Testis (tissue), 3 donors: Measurements from ENCODE around the gene ARL14EP. TPM values are rescaled to one million over a fixed set of nuclear protein-coding genes. Genes with fewer than 3 reads are reported as not detected.

Experiments
- DNase-seq: peaks from one replicate; pipeline ENCODE4 v3.0.0-alpha.2; 2019
- H3K27ac ChIP-seq, 2 donors: fragments of 200-600 bp; sonication (generic); one replicate each; pipeline ENCODE4 v1.5.1; 2019
- H3K27me3 ChIP-seq: fragments of 200-600 bp; sonication (generic); one replicate; pipeline ENCODE4 v1.5.1; 2019
- H3K36me3 ChIP-seq: fragments of 200-600 bp; sonication (generic); one replicate; pipeline ENCODE4 v1.5.1; 2017; ENCODE audit warnings: low read depth; ENCODE audit errors: missing control alignments
- H3K4me1 ChIP-seq: fragments of 200-600 bp; sonication (generic); one replicate; pipeline ENCODE4 v1.5.1; 2019
- H3K4me3 ChIP-seq, 2 donors: fragments of 200-600 bp; sonication (generic); one replicate each; pipeline ENCODE4 v1.5.1; 2017 to 2019
- H3K9me3 ChIP-seq: fragments of 200-600 bp; sonication (generic); one replicate; pipeline ENCODE4 v1.5.1; 2017
- POLR2A ChIP-seq: fragments of 450-650 bp; IDR thresholded peaks from one replicate; pipeline ENCODE4 v1.6.1; 2017; ENCODE audit warnings: antibody characterized with exemption, mild to moderate bottlenecking, moderate library complexity
- WGBS, 2 donors: methylation state at CpG; one replicate each; pipeline ENCODE4 v1.1.5; 2018; 5-methylcytosine and 5-hydroxymethylcytosine counted together
- intact Hi-C: fragments of 100-400 bp; cut with DNase I; formaldehyde crosslinking; loops from one replicate; pipeline ENCODE4 v1.15.1; 2023; ENCODE audit warnings: low total_unique reads
- polyA plus RNA-seq: library from polyadenylated mRNA; stranded (reverse); fragments of 350-450 nt; fragmentation: Illumina TruSeq; extraction: RNeasy Lipid Tissue Mini Kit (QIAGEN cat#74804); gene quantifications from one replicate; pipeline ENCODE4 v1.2.3, GENCODE V29; 2014; ENCODE audit warnings: low read depth, low replicate concordance; ENCODE audit not compliant: insufficient read depth
- total RNA-seq, 2 donors: library from RNA; depleted of rRNA; stranded (reverse); fragments of >200 nt; gene quantifications; one replicate each; pipeline ENCODE4 v1.2.3, GENCODE V29; 2016
- TF ChIP-seq, protein P1 (sequence below), 3 experiments: fragments of 450-650 bp in 2 of 3; fragments of 200-600 bp in 1 of 3; sonication (generic) in 1 of 3; IDR thresholded peaks; one replicate each; pipeline ENCODE4 v1.5.1; 2016 to 2019; ENCODE audit warnings: antibody characterized with exemption in 3 of 3, mild to moderate bottlenecking in 2 of 3, moderate library complexity in 1 of 3

The ARL14EP gene
- total and polyA plus RNA-seq, 3 donors from 2014 or later = 21.8 to 33.9 (median 25.1) TPM

DNA sequence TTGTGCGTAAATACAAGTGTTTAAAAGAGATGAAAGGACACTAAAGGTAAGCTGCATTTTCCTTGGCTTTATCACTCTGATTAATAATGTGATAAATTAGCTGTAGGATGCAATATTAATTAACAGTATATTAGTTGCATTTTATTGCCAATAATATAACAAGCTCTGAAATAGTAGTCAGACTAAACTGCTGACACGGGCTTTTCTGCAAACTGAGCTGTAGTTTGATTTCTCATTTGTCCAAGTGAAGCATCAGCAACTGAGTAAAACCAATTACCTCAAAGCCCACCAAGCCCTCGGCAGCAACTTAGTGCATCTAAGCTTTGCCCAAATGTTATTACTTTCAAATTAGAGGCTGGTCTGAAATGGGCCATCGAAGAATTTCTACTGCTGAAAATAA, 33.5 kb downstream of the ARL14EP start:
- TF ChIP-seq, protein P1, sequence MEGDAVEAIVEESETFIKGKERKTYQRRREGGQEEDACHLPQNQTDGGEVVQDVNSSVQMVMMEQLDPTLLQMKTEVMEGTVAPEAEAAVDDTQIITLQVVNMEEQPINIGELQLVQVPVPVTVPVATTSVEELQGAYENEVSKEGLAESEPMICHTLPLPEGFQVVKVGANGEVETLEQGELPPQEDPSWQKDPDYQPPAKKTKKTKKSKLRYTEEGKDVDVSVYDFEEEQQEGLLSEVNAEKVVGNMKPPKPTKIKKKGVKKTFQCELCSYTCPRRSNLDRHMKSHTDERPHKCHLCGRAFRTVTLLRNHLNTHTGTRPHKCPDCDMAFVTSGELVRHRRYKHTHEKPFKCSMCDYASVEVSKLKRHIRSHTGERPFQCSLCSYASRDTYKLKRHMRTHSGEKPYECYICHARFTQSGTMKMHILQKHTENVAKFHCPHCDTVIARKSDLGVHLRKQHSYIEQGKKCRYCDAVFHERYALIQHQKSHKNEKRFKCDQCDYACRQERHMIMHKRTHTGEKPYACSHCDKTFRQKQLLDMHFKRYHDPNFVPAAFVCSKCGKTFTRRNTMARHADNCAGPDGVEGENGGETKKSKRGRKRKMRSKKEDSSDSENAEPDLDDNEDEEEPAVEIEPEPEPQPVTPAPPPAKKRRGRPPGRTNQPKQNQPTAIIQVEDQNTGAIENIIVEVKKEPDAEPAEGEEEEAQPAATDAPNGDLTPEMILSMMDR (IDR thresholded peaks at IDR 0.05) = no peak
- no peak for TF ChIP-seq POLR2A
- Histone ChIP-seq H3K27ac (no peak overlapping the region), H3K4me1 (no peaks in the 10 kb centered on the region), H3K27me3 (no peaks in the 10 kb centered on the region), H3K36me3 (no peaks in the 10 kb centered on the region), H3K9me3 (no peaks in the 10 kb centered on the region), H3K4me3 (no peak overlapping the region)
- intact Hi-C loops = loop anchor here (10.0 kb wide), 1 partner anchor 498 kb away; no protein-coding TSS in a partner anchor
- 95 to 99% methylated on average over 4 of the region's 4 CpGs for WGBS, 2 donors
- DNase-seq = no peak

DNA sequence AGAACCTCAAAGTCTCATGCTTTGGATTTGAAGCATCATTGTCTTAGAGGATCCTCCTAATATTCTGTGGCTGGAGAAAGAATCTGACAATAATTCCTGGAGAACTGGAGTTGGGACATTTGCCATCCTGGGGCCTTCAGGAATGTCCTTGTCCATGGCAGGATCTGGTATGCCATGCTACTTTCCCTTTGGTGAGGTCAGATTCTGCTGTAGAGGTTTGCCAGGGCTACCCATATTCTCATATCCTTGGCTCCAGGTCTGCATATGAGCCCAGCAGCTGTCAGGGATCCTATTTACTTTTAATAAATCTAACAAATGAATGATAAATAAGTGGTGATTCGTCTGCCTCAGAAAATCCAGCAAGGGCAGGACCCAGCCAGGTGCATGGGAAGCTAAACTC, 35.0 kb downstream of the ARL14EP start:
- Histone ChIP-seq H3K27ac (no peak overlapping the region), H3K9me3 (no peaks in the 10 kb centered on the region), H3K36me3 (no peaks in the 10 kb centered on the region), H3K27me3 (no peaks in the 10 kb centered on the region), H3K4me3 (no peak overlapping the region), H3K4me1 (no peaks in the 10 kb centered on the region)
- WGBS, 2 donors = 62 to 67% methylated on average over 1 of the region's 1 CpG
- no peak for TF ChIP-seq POLR2A
- TF ChIP-seq, protein P1 (IDR thresholded peaks at IDR 0.05) = no peak
- intact Hi-C loops = loop anchor here (10.0 kb wide), 1 partner anchor 497 kb away; no protein-coding TSS in a partner anchor
- no peak for DNase-seq

DNA sequence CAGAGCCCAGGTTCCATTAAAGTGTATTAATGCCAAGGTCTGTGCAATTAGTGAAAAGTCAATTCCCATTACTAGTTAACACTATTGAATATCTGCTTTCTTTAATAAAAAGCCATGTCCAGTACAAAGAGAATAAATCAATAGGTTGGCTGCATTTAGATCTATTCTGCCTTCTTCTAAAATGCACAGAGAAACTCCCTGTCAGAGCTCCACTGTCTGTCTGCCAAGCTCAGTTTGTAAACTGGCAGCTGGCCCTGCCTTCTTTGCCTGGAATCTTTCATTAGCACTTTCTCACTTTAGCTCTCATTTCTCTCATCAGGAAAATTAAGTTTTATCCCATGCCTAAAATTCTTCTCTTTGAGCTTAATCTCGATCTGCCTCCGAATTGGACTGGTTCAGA, 35.6 kb downstream of the ARL14EP start:
- H3K27me3 ChIP-seq = no peaks in the 10 kb centered on the region
- no peaks in the 10 kb centered on the region for H3K36me3 ChIP-seq
- 72 to 83% methylated on average over 2 of the region's 2 CpGs for WGBS, 2 donors
- peak; percentile 27 for DNase-seq
- H3K4me1 ChIP-seq = no peaks in the 10 kb centered on the region
- no peak overlapping the region for H3K27ac ChIP-seq
- TF ChIP-seq, protein P1 (IDR thresholded peaks at IDR 0.05) = no peak
- no peak for TF ChIP-seq POLR2A
- no peak overlapping the region for H3K4me3 ChIP-seq
- no peaks in the 10 kb centered on the region for H3K9me3 ChIP-seq
- intact Hi-C loops = loop anchor here (10.0 kb wide), 1 partner anchor 496 kb away; no protein-coding TSS in a partner anchor

DNA sequence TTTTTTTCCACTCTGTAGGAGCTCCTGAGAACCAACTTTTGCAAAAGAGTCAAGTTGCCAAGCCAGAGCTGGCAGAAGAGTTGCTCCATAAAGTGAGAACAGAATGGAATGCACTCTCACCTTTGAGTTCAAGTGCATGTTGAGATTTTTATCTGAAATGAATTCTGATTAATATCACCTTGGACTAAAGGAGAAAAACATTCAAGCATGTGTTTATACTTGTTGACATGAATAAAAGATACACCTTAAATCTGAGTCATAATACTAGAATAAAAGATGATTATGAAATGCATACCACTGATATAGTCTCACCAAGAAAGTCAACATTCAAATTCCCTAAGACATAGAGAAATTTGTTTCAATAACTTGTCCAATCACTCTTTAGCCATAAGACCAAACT, 37.8 kb downstream of the ARL14EP start:
- H3K27ac ChIP-seq = no peak overlapping the region
- no peak overlapping the region for H3K4me3 ChIP-seq
- H3K9me3 ChIP-seq = no peaks in the 10 kb centered on the region
- intact Hi-C loops = no loop called here
- no peaks in the 10 kb centered on the region for H3K27me3 ChIP-seq
- no peak for TF ChIP-seq POLR2A
- TF ChIP-seq, protein P1 (IDR thresholded peaks at IDR 0.05) = no peak
- DNase-seq = no peak
- no peaks in the 10 kb centered on the region for H3K36me3 ChIP-seq
- no peaks in the 10 kb centered on the region for H3K4me1 ChIP-seq

DNA sequence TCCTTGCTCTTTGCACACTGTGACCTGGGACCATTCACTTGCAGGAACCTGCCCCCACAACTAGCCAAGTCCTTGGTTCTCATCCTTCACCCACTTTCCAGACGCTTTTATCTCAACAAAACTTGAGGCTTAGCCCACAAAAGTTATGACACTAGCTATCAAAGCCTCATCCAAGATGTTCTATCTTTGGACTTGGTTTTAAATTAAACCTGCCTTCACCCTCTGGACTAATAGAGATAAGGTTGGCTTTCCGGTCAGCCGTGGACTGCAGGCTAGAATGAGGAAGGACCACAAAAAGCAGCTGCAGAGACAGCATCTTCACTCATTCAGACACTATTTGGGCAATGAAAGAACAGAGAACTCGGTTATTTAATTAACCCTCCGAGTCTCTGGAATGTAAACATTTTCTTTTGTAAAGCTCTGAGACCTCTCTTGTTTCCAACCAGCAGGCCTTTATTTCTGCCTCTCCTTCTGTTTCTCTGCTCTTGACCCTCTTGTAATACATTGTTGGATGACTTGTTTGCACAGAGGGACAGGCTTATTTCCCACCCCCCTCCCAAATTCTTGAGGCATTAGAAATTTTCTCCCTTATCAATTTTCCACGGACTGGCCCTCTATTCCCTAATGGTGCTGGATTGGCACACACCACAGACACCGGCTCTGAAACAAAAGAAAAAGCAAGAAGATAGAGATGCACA, 41.4 kb downstream of the ARL14EP start:
- WGBS, 2 donors = 53 to 55% methylated on average over 7 of the region's 7 CpGs
- Histone ChIP-seq H3K4me1 (no peaks in the 10 kb centered on the region), H3K36me3 (no peaks in the 10 kb centered on the region), H3K4me3 (no peak overlapping the region), H3K9me3 (no peaks in the 10 kb centered on the region), H3K27ac (no peak overlapping the region), H3K27me3 (no peaks in the 10 kb centered on the region)
- no peak for TF ChIP-seq POLR2A
- TF ChIP-seq, protein P1 (IDR thresholded peaks at IDR 0.05) = no peak
- DNase-seq = no peak
- intact Hi-C loops = no loop called here
